ENCODE measurements around the gene SHISA3. TPM values are rescaled to one million over a fixed set of nuclear protein-coding genes. Genes with fewer than 3 reads are reported as not detected.

Gene SHISA3
- total RNA-seq, 4 donors from 2014 or later = 6.9 to 55.5 (median 37.5) TPM

- TF ChIP-seq EP300 (IDR thresholded peaks at IDR 0.05) = no peak
- TF ChIP-seq, protein P1, sequence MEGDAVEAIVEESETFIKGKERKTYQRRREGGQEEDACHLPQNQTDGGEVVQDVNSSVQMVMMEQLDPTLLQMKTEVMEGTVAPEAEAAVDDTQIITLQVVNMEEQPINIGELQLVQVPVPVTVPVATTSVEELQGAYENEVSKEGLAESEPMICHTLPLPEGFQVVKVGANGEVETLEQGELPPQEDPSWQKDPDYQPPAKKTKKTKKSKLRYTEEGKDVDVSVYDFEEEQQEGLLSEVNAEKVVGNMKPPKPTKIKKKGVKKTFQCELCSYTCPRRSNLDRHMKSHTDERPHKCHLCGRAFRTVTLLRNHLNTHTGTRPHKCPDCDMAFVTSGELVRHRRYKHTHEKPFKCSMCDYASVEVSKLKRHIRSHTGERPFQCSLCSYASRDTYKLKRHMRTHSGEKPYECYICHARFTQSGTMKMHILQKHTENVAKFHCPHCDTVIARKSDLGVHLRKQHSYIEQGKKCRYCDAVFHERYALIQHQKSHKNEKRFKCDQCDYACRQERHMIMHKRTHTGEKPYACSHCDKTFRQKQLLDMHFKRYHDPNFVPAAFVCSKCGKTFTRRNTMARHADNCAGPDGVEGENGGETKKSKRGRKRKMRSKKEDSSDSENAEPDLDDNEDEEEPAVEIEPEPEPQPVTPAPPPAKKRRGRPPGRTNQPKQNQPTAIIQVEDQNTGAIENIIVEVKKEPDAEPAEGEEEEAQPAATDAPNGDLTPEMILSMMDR (IDR thresholded peaks at IDR 0.05) = peak in 1 of 5 experiments; percentile 13
- H3K4me1 ChIP-seq = peaks cover 0 to 31% (median 18%) of the 10 kb centered on the region in 4 donors
- H3K27me3 ChIP-seq = peaks cover 0 to 52% of the 10 kb centered on the region in 2 donors
- peak overlapping the region in 3 of 4 donors; percentile 57 to 80 (median 57) for H3K27ac ChIP-seq
- WGBS, 2 donors = 1 to 2% methylated on average over 35 to 55 of the region's 60 CpGs
- no peaks in the 10 kb centered on the region for H3K9me3 ChIP-seq
- peak overlapping the region; percentile 40 to 70 (median 63) for H3K4me3 ChIP-seq
- no peaks in the 10 kb centered on the region for H3K36me3 ChIP-seq
- no peak for DNase-seq (ENCODE audit: low spot score in 2 of 2)
Observed at GRCh38 chr4:42398171-42398870, 1.0 kb downstream of the SHISA3 start.

DNA sequence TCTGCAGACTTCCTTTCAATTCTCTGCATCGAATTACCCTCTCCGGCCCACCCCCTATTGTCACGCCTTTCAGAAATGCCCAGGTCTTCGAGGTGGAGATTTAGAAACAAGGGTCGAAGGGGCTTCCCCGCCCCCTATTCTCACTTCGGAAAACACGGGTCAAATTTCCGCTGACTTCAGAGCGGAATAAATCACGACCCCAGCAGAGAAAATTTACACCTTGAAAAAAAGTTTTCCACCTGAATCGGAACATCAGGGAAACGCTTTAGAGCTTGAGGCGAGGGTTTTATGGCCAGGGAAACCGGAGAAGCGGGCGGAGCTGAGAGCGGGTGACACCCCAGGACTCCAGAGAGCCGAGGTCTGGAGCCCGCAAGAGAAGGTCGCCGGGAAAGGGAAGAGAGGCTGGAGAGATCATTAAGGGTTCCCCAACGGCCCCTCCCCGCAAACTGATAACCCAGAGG is 1.6 kb downstream of the SHISA3 start:
- Histone ChIP-seq H3K9me3 (no peaks in the 10 kb centered on the region), H3K27ac (peak overlapping the region in 2 of 4 donors; percentile 23 to 80), H3K36me3 (no peaks in the 10 kb centered on the region), H3K27me3 (peaks cover 0 to 52% of the 10 kb centered on the region in 2 donors), H3K4me1 (peaks cover 0 to 31% (median 18%) of the 10 kb centered on the region in 4 donors), H3K4me3 (peak overlapping the region; percentile 40 to 70 (median 63))
- peak in 1 of 2 donors; percentile 16 for DNase-seq (ENCODE audit: low spot score in 2 of 2)
- TF ChIP-seq, protein P1 (IDR thresholded peaks at IDR 0.05) = no peak
- TF ChIP-seq EP300 (IDR thresholded peaks at IDR 0.05) (no peak), POLR2A (IDR thresholded peaks at IDR 0.05) (no peak)
- 3 to 6% methylated on average over 24 of the region's 24 CpGs for WGBS, 2 donors

GRCh38 chr4:42399393-42399792 is 2.1 kb downstream of the SHISA3 start:
- Histone ChIP-seq H3K27ac (peak overlapping the region in 2 of 4 donors; percentile 23 to 80), H3K36me3 (no peaks in the 10 kb centered on the region), H3K9me3 (no peaks in the 10 kb centered on the region), H3K27me3 (peaks cover 0 to 52% of the 10 kb centered on the region in 2 donors), H3K4me1 (peaks cover 0 to 31% (median 18%) of the 10 kb centered on the region in 4 donors), H3K4me3 (peak overlapping the region; percentile 40 to 70 (median 63))
- TF ChIP-seq EP300 (IDR thresholded peaks at IDR 0.05) = no peak
- TF ChIP-seq, protein P1 (IDR thresholded peaks at IDR 0.05) = no peak
- TF ChIP-seq POLR2A (IDR thresholded peaks at IDR 0.05) = no peak
- DNase-seq (ENCODE audit: low spot score in 2 of 2) = no peak
- 22 to 34% methylated on average over 8 to 10 of the region's 10 CpGs for WGBS, 2 donors

DNA sequence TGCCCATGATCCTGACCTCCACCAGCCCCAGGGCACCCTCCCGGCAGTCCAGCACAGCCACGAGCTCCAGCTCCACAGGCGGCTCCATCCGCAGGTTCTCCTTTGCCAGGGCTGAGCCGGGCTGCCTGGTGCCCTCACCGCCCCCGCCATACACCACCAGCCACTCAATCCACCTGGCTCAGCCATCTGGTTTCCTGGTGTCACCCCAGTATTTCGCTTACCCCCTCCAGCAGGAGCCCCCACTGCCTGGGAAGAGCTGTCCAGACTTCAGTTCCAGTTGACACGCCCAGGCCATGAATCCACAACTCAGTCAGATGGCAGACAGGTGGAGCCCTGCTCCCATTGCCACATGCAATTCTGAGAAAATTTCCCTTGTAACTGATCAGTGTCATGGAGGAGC is 3.9 kb downstream of the SHISA3 start:
- Histone ChIP-seq H3K4me3 (peak overlapping the region in 1 of 4 donors; percentile 4), H3K27me3 (peaks cover 0 to 40% of the 10 kb centered on the region in 2 donors), H3K27ac (no peak overlapping the region), H3K4me1 (peaks cover 0 to 31% (median 18%) of the 10 kb centered on the region in 4 donors), H3K36me3 (peaks cover 0 to 3% (median 0%) of the 10 kb centered on the region in 3 donors), H3K9me3 (no peaks in the 10 kb centered on the region)
- no peak for DNase-seq (ENCODE audit: low spot score in 2 of 2)
- WGBS, 2 donors = 67 to 71% methylated on average over 9 of the region's 9 CpGs
- TF ChIP-seq POLR2A (IDR thresholded peaks at IDR 0.05) (no peak), EP300 (IDR thresholded peaks at IDR 0.05) (no peak)
- TF ChIP-seq, protein P1 (IDR thresholded peaks at IDR 0.05) = peak in 1 of 5 experiments; percentile 20

DNA sequence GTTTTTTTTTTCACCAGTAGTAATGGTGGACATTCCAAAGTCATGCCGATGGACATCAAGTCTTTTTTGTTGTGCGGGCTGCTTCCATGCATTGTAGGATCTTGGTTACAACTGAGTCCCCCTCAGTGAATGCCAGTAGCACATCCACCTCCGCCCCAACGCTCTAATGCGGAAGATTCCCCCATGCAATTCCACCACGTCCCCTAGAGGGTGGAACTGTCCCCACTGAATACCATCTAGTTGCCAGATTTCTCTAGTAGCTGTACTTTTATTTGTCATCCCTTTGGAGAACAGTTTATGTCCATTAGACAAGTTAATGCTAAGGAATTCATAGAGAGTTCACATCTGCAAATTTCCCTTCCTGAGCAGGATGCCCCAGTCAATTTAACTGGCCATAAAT is 6.7 kb downstream of the SHISA3 start:
- Histone ChIP-seq H3K9me3 (no peaks in the 10 kb centered on the region), H3K4me3 (no peak overlapping the region), H3K36me3 (peaks cover 0 to 7% (median 0%) of the 10 kb centered on the region in 3 donors), H3K4me1 (peaks cover 0 to 3% (median 0%) of the 10 kb centered on the region in 4 donors), H3K27me3 (peaks cover 0 to 12% of the 10 kb centered on the region in 2 donors), H3K27ac (no peak overlapping the region)
- TF ChIP-seq, protein P1 (IDR thresholded peaks at IDR 0.05) = no peak
- TF ChIP-seq POLR2A (IDR thresholded peaks at IDR 0.05) = no peak
- TF ChIP-seq EP300 (IDR thresholded peaks at IDR 0.05) = no peak
- 86 to 91% methylated on average over 6 of the region's 6 CpGs for WGBS, 2 donors
- DNase-seq (ENCODE audit: low spot score in 2 of 2) = no peak
